Panc1 (cell line): ENCODE results near the gene HIKESHI. TPM values are rescaled to one million over a fixed set of nuclear protein-coding genes. Genes with fewer than 3 reads are reported as not detected.

Experiments
- ATAC-seq: fragments of 200-7000 bp; cut with Tn5 transposase; 2 replicates; pipeline ENCODE4 v1.9.1; 2020; ENCODE audit warnings: mild to moderate bottlenecking, moderate library complexity
- BruUV-seq: library from RNA; stranded (reverse); fragments of 400-500 nt; replicated peaks from 2 replicates; lab custom pipeline; 2021; lab: Mats Ljungman, UMichigan
- CTCF ChIA-PET: fragments of 300-600 bp; sonication (Branson Sonifier 250); formaldehyde crosslinking; loops from one replicate; lab custom pipeline; 2022; ENCODE audit warnings: antibody characterized with exemption; lab: Charles Lee
- POLR2A ChIA-PET: fragments of 300-600 bp; sonication (Branson Sonifier 250); formaldehyde crosslinking; loops from one replicate; lab custom pipeline; 2022; ENCODE audit warnings: antibody characterized with exemption; lab: Charles Lee
- DNase-seq: peaks from one replicate; pipeline ENCODE4 v3.0.0-alpha.2; 2010; ENCODE audit warnings: low read depth, low spot score
- H3K27ac ChIP-seq: 2 replicates; pipeline ENCODE4 v1.5.1; 2011; ENCODE audit warnings: mild to moderate bottlenecking, low read length, inconsistent platforms
- H3K27me3 ChIP-seq: fragments of 200-500 bp; sonication (Bioruptor generic); 2 replicates; pipeline ENCODE4 v1.6.0; 2014; ENCODE audit warnings: low read length, inconsistent platforms; ENCODE audit not compliant: control insufficient read depth, insufficient read depth
- H3K36me3 ChIP-seq: fragments of 200-500 bp; sonication (Bioruptor generic); 2 replicates; pipeline ENCODE4 v1.5.1; 2014; ENCODE audit warnings: inconsistent platforms, mild to moderate bottlenecking, low read length, moderate library complexity; ENCODE audit not compliant: control insufficient read depth, insufficient read depth
- H3K4me1 ChIP-seq: 2 replicates; pipeline ENCODE4 v1.5.1; 2011; ENCODE audit warnings: inconsistent platforms, mild to moderate bottlenecking, low read length, moderate library complexity; ENCODE audit not compliant: control insufficient read depth, insufficient read depth
- H3K4me3 ChIP-seq, 2 experiments: 2 replicates each; pipeline ENCODE4 v1.5.1; 2011 to 2012; ENCODE audit warnings: low read depth in 2 of 2, low read length in 2 of 2, mild to moderate bottlenecking in 2 of 2, inconsistent platforms in 1 of 2, moderate library complexity in 1 of 2
- H3K9me3 ChIP-seq: fragments of 200-500 bp; sonication (Bioruptor generic); 2 replicates; pipeline ENCODE4 v1.5.1; 2014; ENCODE audit warnings: low read depth, mild to moderate bottlenecking, inconsistent platforms, low read length, moderate library complexity; ENCODE audit not compliant: control insufficient read depth, insufficient read depth
- CTCF ChIP-seq: fragments of 450-650 bp; IDR thresholded peaks from 2 replicates; pipeline ENCODE4 v1.5.1; 2017; ENCODE audit warnings: mild to moderate bottlenecking
- POLR2AphosphoS5 ChIP-seq: IDR thresholded peaks from 2 replicates; pipeline ENCODE4 v1.6.1; 2012; ENCODE audit warnings: mild to moderate bottlenecking, low read depth, low read length, moderate library complexity
- REST ChIP-seq, 2 experiments: IDR thresholded peaks; 2 replicates each; pipeline ENCODE4 v1.6.1; 2011 to 2012; ENCODE audit warnings: low read depth in 2 of 2, control low read depth in 1 of 2, low read length in 1 of 2, mild to moderate bottlenecking in 1 of 2, moderate library complexity in 1 of 2; ENCODE audit not compliant: insufficient read depth in 1 of 2
- SIN3A ChIP-seq: IDR thresholded peaks from 2 replicates; pipeline ENCODE4 v1.6.1; 2012; ENCODE audit warnings: low read depth, mild to moderate bottlenecking, low read length, moderate library complexity, borderline replicate concordance; ENCODE audit not compliant: insufficient read depth
- TCF7L2 ChIP-seq: IDR thresholded peaks from 2 replicates; pipeline ENCODE4 v1.6.1; 2011; ENCODE audit warnings: mild to moderate bottlenecking, low read depth, low read length, inconsistent platforms
- in situ Hi-C: cut with HindIII; loops from 2 replicates; pipeline ENCODE4 v1.10.0; 2016; ENCODE audit warnings: low sequenced_read_pairs, low pct_unique_long_range_greater_than_20kb
- intact Hi-C: fragments of 100-400 bp; cut with micrococcal nuclease; formaldehyde crosslinking; loops from one replicate; pipeline ENCODE4 v1.10.0; 2022; ENCODE audit not compliant: unreplicated experiment
- total RNA-seq: library from RNA; stranded (reverse); gene quantifications from one replicate; pipeline ENCODE4 v1.2.1, GENCODE V29; 2021; ENCODE audit not compliant: unreplicated experiment

Gene HIKESHI
- total RNA-seq, 1 experiment from 2014 or later, result 61.3 TPM

- no TSS peak for BruUV-seq
- TF ChIP-seq CTCF (peak; percentile 79), REST (IDR thresholded peaks at IDR 0.05; ENCODE audit: insufficient read depth in 1 of 2, low read depth in 2 of 2, low read length in 1 of 2) (no peak)
- ATAC-seq (peak; percentile 95), DNase-seq (peak; percentile 18)
- Histone ChIP-seq H3K36me3 (no peaks in the 10 kb centered on the region), H3K4me1 (no peaks in the 10 kb centered on the region), H3K27ac (no peak overlapping the region), H3K27me3 (no peaks in the 10 kb centered on the region), H3K4me3 (no peak overlapping the region), H3K9me3 (peaks cover 7% of the 10 kb centered on the region; the same call in 1 of the 2 replicates)
- POLR2A ChIA-PET, result no interaction called here
- CTCF ChIA-PET, result interaction anchor here (0.5 to 1.4 kb wide), 10 partner anchors 8 to 822 kb away, joined by 3 to 5 read pairs (median 3); partner anchors contain the start of gene CCDC83
- in situ Hi-C loops, result no loop called here
- intact Hi-C loops, result loop anchor here (5.0 to 10.0 kb wide), 2 partner anchors 254 to 456 kb away; no protein-coding TSS in a partner anchor
Observed at GRCh38 chr11:86360775-86361395, 58.8 kb downstream of the HIKESHI start.

- CTCF ChIA-PET, result interaction anchor here (0.6 kb wide), 2 partner anchors 16 to 575 kb away, joined by 3 to 4 read pairs; no protein-coding TSS in a partner anchor
- no TSS peak for BruUV-seq
- no peak for DNase-seq
- peaks cover 7% of the 10 kb centered on the region; the same call in 1 of the 2 replicates for H3K9me3 ChIP-seq
- no peaks in the 10 kb centered on the region for H3K27me3 ChIP-seq
- H3K27ac ChIP-seq, result no peak overlapping the region
- TF ChIP-seq CTCF (no peak), POLR2AphosphoS5 (no peak), TCF7L2 (no peak), SIN3A (no peak), REST (IDR thresholded peaks at IDR 0.05; ENCODE audit: insufficient read depth in 1 of 2, low read depth in 2 of 2, low read length in 1 of 2) (no peak)
- in situ Hi-C loops, result no loop called here
- H3K4me1 ChIP-seq, result no peaks in the 10 kb centered on the region
- no peaks in the 10 kb centered on the region for H3K36me3 ChIP-seq
- H3K4me3 ChIP-seq, result no peak overlapping the region
- intact Hi-C loops, result loop anchor here (1.0 to 10.0 kb wide), 3 partner anchors 56 to 454 kb away; no protein-coding TSS in a partner anchor
- ATAC-seq, result no peak
- POLR2A ChIA-PET, result interaction anchor here (0.5 to 0.6 kb wide), 2 partner anchors 20 to 117 kb away, joined by 5 to 7 read pairs; no protein-coding TSS in a partner anchor
Observed at GRCh38 chr11:86363424-86363823, 61.4 kb downstream of the HIKESHI start.
